Breast epithelium (tissue), 3 donors: ENCODE results near the gene CAMTA1.

Experiments used
- CTCF ChIP-seq, 3 donors: fragments of 450-650 bp; IDR thresholded peaks; one replicate each; pipeline ENCODE4 v1.5.1; 2016 to 2017; ENCODE audit warnings: antibody characterized with exemption in 3 of 3, mild to moderate bottlenecking in 3 of 3, moderate library complexity in 3 of 3
- POLR2A ChIP-seq: fragments of 450-650 bp; IDR thresholded peaks from one replicate; pipeline ENCODE4 v1.6.1; 2016; ENCODE audit warnings: antibody characterized with exemption, mild to moderate bottlenecking, moderate library complexity

- TF ChIP-seq CTCF (IDR thresholded peaks at IDR 0.05) (no peak), POLR2A (no peak)
Measured at GRCh38 chr1:7285856-7286454, 500.7 kb downstream of the CAMTA1 start.
